ENCODE results near the gene FABP2.

DNA sequence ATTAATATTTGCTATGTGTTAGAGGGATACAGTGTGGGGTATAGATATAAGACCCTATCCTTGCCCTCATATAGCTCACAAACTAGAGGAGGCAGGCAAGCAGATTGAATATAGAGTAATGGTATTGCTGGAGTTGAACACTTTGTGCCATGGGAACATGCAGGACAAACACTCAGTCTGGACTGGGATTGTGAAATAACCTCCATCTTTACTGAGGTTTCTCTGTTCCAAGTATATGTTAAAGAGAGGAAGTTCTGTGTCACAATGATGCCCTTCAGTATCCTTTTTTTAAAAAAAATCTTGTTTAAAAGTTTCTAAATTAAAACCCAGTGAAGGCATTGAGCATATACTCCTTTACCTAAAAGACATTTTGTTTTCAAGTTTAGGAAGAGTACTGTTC, 8.7 kb downstream of the FABP2 start:
- TF ChIP-seq ZNF585B (tag by site-specific recombination; IDR thresholded peaks at IDR 0.05), result no peak
- TF ChIP-seq, protein P1, sequence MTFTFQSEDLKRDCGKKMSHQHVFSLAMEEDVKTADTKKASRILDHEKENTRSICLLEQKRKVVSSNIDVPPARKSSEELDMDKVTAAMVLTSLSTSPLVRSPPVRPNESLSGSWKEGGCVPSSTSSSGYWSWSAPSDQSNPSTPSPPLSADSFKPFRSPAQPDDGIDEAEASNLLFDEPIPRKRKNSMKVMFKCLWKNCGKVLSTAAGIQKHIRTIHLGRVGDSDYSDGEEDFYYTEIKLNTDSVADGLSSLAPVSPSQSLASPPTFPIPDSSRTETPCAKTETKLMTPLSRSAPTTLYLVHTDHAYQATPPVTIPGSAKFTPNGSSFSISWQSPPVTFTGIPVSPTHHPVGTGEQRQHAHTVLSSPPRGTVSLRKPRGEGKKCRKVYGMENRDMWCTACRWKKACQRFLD (tag by site-specific recombination; IDR thresholded peaks at IDR 0.05), result no peak
- no peak for TF ChIP-seq GFI1B (tag by site-specific recombination; IDR thresholded peaks at IDR 0.05)
- TF ChIP-seq, protein P2, sequence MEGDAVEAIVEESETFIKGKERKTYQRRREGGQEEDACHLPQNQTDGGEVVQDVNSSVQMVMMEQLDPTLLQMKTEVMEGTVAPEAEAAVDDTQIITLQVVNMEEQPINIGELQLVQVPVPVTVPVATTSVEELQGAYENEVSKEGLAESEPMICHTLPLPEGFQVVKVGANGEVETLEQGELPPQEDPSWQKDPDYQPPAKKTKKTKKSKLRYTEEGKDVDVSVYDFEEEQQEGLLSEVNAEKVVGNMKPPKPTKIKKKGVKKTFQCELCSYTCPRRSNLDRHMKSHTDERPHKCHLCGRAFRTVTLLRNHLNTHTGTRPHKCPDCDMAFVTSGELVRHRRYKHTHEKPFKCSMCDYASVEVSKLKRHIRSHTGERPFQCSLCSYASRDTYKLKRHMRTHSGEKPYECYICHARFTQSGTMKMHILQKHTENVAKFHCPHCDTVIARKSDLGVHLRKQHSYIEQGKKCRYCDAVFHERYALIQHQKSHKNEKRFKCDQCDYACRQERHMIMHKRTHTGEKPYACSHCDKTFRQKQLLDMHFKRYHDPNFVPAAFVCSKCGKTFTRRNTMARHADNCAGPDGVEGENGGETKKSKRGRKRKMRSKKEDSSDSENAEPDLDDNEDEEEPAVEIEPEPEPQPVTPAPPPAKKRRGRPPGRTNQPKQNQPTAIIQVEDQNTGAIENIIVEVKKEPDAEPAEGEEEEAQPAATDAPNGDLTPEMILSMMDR (tag by site-specific recombination; IDR thresholded peaks at IDR 0.05), result no peak
- TF ChIP-seq ZNF549 (tag by site-specific recombination; IDR thresholded peaks at IDR 0.05), result no peak
